Caki2 (cell line): Measurements from ENCODE around the gene PIK3IP1. TPM values are rescaled to one million over a fixed set of nuclear protein-coding genes. Genes with fewer than 3 reads are reported as not detected.
"Not testable (repeated sequence)": the region's sequence is repeated elsewhere in the genome, so short reads cannot be mapped to it uniquely, and the experiment has no call there.

Experiments used
- DNase-seq: peaks from one replicate; pipeline ENCODE4 v3.0.0-alpha.2; 2015; ENCODE audit warnings: low read depth
- in situ Hi-C: cut with HindIII; loops from 2 replicates; pipeline ENCODE4 v1.10.0; 2016; ENCODE audit warnings: low sequenced_read_pairs, low pct_unique_long_range_greater_than_20kb, mixed read lengths
- total RNA-seq: library from RNA; depleted of rRNA; stranded (reverse); fragments of >200 nt; shearing (Covaris generic); gene quantifications from 2 replicates; pipeline ENCODE4 v1.2.3, GENCODE V29; 2014; ENCODE audit warnings: low replicate concordance

PIK3IP1 gene
- total RNA-seq, 1 experiment from 2014 or later = 6.5 TPM

DNA sequence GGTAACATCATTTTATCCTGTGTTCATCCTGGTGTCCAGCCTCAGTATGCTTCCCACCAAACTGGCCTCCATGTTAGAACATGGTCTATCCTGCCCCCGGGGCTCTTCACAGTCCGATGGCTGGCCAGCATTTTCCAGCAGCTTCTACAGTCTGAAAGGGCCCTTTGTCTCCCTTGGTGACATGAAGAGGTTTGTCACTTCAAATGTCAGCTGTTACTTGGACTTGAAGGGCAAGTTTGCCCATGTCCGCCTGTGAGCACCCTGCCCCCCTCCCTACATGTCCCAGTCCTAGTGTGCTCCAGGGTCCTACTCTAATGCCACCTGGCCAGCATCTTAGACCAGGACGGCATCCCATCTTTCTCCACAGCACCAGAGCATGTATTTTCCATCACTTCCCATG is 29.1 kb upstream of the PIK3IP1 start:
- in situ Hi-C loops = no loop called here
- no peak for DNase-seq

DNA sequence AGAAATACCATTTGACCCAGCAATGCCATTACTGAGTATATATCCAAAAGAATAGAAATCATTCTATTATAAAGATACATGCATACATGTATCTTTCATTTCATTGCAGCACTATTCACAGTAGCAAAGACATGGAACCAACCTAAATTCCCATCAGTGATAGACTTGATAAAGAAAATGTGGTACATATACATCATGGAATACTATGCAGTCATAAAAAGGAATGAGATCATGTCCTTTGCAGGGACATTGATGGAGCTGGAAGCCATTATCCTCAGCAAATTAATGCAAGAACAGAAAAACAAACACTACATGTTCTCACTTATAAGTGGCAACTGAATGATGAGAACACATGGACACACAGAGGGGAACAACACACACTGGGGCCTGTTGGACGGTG is 21.9 kb upstream of the PIK3IP1 start:
- DNase-seq, in situ Hi-C loops: not testable (repeated sequence)

GRCh38 chr22:31313366-31314147 is 21.3 kb upstream of the PIK3IP1 start:
- DNase-seq = peak; percentile 39
- in situ Hi-C loops = no loop called here

DNA sequence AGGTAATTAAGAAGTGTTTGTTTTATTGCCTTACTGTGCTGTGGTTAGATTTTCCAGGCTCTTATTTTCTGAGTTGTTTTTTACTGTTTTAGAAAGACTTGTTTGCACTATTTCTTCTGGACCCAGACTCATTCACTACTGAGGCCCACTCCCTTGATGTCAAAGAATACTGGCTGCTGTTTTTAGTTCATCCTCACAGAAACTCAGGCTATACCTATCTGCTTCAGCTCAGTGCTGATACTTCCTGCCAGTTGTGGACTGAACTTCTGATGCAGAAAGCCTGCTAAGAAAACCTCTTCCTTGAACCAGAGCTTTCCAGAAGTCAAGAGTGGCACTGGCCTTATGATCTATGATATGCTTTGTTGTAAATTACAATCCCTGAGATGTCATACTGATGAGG is 15.9 kb upstream of the PIK3IP1 start:
- no peak for DNase-seq
- in situ Hi-C loops = no loop called here

DNA sequence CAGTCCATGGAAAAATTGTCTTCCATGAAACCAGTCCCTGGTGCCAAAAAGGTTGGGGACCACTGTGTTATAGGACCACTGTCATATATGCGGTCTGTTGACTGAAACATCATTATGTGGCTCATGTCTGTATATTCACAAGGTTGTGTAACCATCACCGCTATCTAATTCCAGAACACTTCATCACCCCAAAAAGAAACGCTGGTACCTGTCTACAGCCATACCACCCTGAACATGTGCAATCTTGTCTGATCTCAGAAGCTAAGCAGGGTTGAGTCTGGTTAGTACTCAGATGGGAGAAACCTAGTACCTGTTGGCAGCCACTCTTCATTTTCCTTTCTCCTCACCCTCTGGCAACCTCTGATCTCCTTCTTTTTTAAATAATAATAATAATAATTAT is 12.9 kb upstream of the PIK3IP1 start:
- in situ Hi-C loops = no loop called here
- no peak for DNase-seq

GRCh38 chr22:31302537-31302936 is 10.2 kb upstream of the PIK3IP1 start:
- no peak for DNase-seq
- in situ Hi-C loops = no loop called here

- in situ Hi-C loops = no loop called here
- no peak for DNase-seq
Measured at GRCh38 chr22:31302006-31302405, 9.7 kb upstream of the PIK3IP1 start.

DNA sequence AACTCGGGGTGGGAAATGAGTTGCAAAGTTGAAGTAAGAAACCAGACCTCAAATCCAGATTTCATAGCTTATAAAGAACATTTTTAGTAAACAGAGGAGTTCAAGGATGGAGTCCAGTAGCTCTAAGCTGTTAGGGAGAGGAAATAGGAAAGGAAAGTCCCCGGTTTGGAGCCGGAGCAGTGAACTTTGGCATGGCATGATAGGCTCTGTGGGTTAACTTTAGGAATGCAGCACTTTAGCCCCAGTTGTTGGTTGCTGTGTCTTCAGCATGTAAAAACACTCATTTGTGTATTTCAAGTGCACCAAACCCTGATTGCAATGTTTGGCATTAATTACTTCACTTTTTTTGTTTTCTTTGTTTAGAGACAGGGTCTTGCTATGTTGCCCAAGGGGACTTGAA is 8.6 kb upstream of the PIK3IP1 start:
- in situ Hi-C loops = no loop called here
- DNase-seq = no peak

- peak; percentile 21 for DNase-seq
- in situ Hi-C loops = no loop called here
Measured at GRCh38 chr22:31295831-31296657, 3.8 kb upstream of the PIK3IP1 start.

DNA sequence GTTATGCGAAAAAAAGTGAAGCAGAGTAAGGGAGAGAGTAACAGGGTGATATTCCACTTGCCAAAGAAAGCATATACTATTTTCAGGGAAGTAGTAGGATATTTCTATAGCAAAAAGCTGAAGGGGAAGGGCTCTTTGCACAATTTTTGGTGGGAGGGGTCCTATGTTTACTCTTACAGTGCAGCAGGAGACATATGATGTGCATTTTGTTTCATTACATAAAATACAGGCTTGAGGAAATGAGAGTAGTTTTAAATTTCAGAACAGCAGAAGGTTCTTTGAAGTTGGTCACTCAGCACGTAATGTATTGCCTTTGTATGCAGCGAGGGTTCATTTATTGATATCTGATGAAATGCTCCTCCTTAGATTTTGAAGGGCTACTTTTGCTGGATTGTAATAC is 3.1 kb upstream of the PIK3IP1 start:
- in situ Hi-C loops = no loop called here
- no peak for DNase-seq

GRCh38 chr22:31291481-31292235 is 630 bp downstream of the PIK3IP1 start:
- no peak for DNase-seq
- in situ Hi-C loops = no loop called here

- peak; percentile 89 for DNase-seq
- in situ Hi-C loops = no loop called here
Measured at GRCh38 chr22:31290494-31291471, 1.5 kb downstream of the PIK3IP1 start.

DNA sequence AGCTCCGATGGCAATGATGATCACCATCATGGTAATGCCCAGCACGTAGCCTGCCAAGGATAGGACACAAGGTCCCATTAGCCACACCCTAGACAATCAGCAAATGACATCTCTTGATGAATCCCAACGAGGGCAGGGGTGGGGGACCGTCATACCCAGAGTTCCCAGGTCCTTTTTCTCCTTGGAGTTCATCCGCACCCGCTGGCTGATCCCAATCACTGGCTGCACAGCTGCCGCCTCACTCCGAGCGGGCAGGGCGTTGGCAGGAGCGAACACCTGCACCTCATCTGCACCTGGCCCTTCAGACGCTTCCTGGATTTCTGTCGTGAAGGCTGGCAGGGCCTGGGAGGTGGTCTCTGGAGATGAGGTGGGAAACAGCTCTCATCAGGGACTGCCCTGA is 2.9 kb downstream of the PIK3IP1 start:
- DNase-seq = no peak
- in situ Hi-C loops = no loop called here

GRCh38 chr22:31288496-31289240 is 3.6 kb downstream of the PIK3IP1 start:
- in situ Hi-C loops = no loop called here
- DNase-seq = no peak

DNA sequence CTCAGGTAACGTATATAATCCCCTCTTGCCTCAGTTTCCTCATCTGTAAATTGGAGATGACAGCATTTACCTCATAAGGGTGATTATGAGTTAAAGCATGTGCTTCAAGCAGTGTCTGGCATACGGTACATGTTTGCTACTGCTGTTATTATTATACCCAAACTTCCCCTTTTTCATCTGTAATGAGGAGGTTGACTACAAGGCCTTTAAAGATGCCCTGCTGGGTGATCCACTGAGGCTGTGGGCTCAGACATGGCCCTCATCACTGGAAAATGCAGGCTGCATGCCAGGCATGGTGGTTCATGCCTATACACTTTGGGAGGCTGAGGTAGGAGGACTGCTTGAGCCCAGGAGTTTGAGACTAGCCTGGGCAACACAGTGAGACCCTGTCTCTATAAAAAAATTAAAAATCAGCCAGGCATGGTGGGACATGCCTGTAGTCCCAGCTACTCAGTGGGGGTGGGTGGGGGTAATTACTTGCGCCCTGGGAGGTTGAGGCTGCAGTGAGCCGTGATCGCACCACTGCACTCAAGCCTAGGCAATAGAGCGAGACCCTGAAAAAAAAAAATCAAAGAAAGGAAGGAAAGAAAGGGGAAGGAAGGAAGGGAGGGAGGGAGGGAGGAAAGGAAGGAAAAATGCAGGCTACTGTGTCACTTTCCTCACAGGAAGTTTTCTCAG is 4.3 kb downstream of the PIK3IP1 start:
- in situ Hi-C loops = no loop called here
- DNase-seq = no peak

- no peak for DNase-seq
- in situ Hi-C loops = no loop called here
Measured at GRCh38 chr22:31286360-31287255, 5.7 kb downstream of the PIK3IP1 start.
